WTC11 (cell line): Measurements from ENCODE around the gene RASSF8. TPM values are rescaled to one million over a fixed set of nuclear protein-coding genes. Genes with fewer than 3 reads are reported as not detected.
A peak's percentile ranks its signal among the peaks of the same experiment; 100 is the strongest.

ENCODE experiments used
- ATAC-seq: fragments of 200-7000 bp; cut with Tn5 transposase; 2 replicates; pipeline ENCODE4 v1.10.0; 2021; ENCODE audit warnings: mild to moderate bottlenecking, moderate library complexity
- CTCF ChIA-PET: fragments of 300-600 bp; sonication (Branson Sonifier 250); formaldehyde crosslinking; loops from one replicate; lab custom pipeline; 2021; ENCODE audit warnings: antibody characterized with exemption; lab: Charles Lee
- POLR2A ChIA-PET: fragments of 350-600 bp; sonication (Branson Sonifier 250); formaldehyde crosslinking; loops from one replicate; lab custom pipeline; 2021; ENCODE audit warnings: antibody characterized with exemption; lab: Charles Lee
- DNase-seq: peaks from one replicate; pipeline ENCODE4 v3.0.0; 2021; ENCODE audit warnings: low spot score
- H3K27ac Mint-ChIP-seq: 2 replicates; pipeline ENCODE4 v1.8.0; 2021; ENCODE audit warnings: mixed read lengths
- H3K27me3 Mint-ChIP-seq: 2 replicates; pipeline ENCODE4 v1.8.0; 2021; ENCODE audit warnings: low read depth, mild to moderate bottlenecking, moderate library complexity, mixed read lengths
- H3K36me3 Mint-ChIP-seq: 2 replicates; pipeline ENCODE4 v1.8.0; 2021; ENCODE audit warnings: mixed read lengths
- H3K4me1 Mint-ChIP-seq: 2 replicates; pipeline ENCODE4 v1.8.0; 2022; ENCODE audit warnings: mixed read lengths
- H3K4me3 Mint-ChIP-seq: 2 replicates; pipeline ENCODE4 v1.8.0; 2021; ENCODE audit warnings: mild to moderate bottlenecking, moderate library complexity, mixed read lengths
- H3K9me3 Mint-ChIP-seq: 2 replicates; pipeline ENCODE4 v1.8.0; 2021; ENCODE audit warnings: mixed read lengths
- CREB1 ChIP-seq: sonication (generic); formaldehyde crosslinking; IDR thresholded peaks from 2 replicates; pipeline ENCODE4 v1.8.0; 2023; ENCODE audit warnings: mild to moderate bottlenecking, missing genetic modification reagents
- CREM ChIP-seq: sonication (generic); formaldehyde crosslinking; IDR thresholded peaks from 2 replicates; pipeline ENCODE4 v1.8.1; 2022; ENCODE audit warnings: mild to moderate bottlenecking, missing genetic modification reagents, moderate library complexity
- FOXK1 ChIP-seq: sonication (generic); formaldehyde crosslinking; IDR thresholded peaks from 2 replicates; pipeline ENCODE4 v1.8.0; 2022; ENCODE audit warnings: mild to moderate bottlenecking, moderate library complexity, missing genetic modification reagents
- GRHL2 ChIP-seq: fragments of 250-450 bp; sonication (Bioruptor Pico); IDR thresholded peaks from 2 replicates; pipeline ENCODE4 v1.8.0; 2022; ENCODE audit warnings: mild to moderate bottlenecking, moderate library complexity; ENCODE audit not compliant: insufficient replicate concordance, severe bottlenecking
- MXD4 ChIP-seq: fragments of 250-450 bp; sonication (Bioruptor Pico); IDR thresholded peaks from 2 replicates; pipeline ENCODE4 v1.8.0; 2021; ENCODE audit warnings: mild to moderate bottlenecking, moderate library complexity, borderline replicate concordance
- NFE2L1 ChIP-seq: sonication (generic); formaldehyde crosslinking; IDR thresholded peaks from 2 replicates; pipeline ENCODE4 v1.8.1; 2023; ENCODE audit warnings: missing genetic modification reagents
- NR1H2 ChIP-seq: sonication (generic); formaldehyde crosslinking; IDR thresholded peaks from 2 replicates; pipeline ENCODE4 v1.9.0; 2021; ENCODE audit warnings: mild to moderate bottlenecking, moderate library complexity, missing genetic modification reagents
- RELA ChIP-seq: sonication (generic); formaldehyde crosslinking; IDR thresholded peaks from 2 replicates; pipeline ENCODE4 v1.8.1; 2022; ENCODE audit warnings: missing genetic modification reagents, mild to moderate bottlenecking, borderline replicate concordance
- SMAD4 ChIP-seq: sonication (generic); formaldehyde crosslinking; IDR thresholded peaks from 2 replicates; pipeline ENCODE4 v1.8.0; 2022; ENCODE audit warnings: mild to moderate bottlenecking, missing genetic modification reagents
- ZNF121 ChIP-seq: sonication (generic); formaldehyde crosslinking; IDR thresholded peaks from 2 replicates; pipeline ENCODE4 v1.8.0; 2023; ENCODE audit warnings: missing genetic modification reagents
- total RNA-seq: library from RNA; stranded (reverse); gene quantifications from 3 replicates; pipeline ENCODE4 v1.2.3, GENCODE V29; 2021
- TF ChIP-seq, protein P1 (sequence below): fragments of 200-600 bp; IDR thresholded peaks from 2 replicates; pipeline ENCODE4 v1.8.0; 2022; ENCODE audit warnings: antibody characterized with exemption
- TF ChIP-seq, protein P2 (sequence below): sonication (generic); formaldehyde crosslinking; conservative IDR thresholded peaks from 2 replicates; pipeline ENCODE4 v1.8.1; 2023; ENCODE audit warnings: mild to moderate bottlenecking, low read depth, missing genetic modification reagents, moderate library complexity
- TF ChIP-seq, protein P3 (sequence below): sonication (generic); formaldehyde crosslinking; IDR thresholded peaks from 2 replicates; pipeline ENCODE4 v1.8.1; 2023; ENCODE audit warnings: mild to moderate bottlenecking, missing genetic modification reagents
- TF ChIP-seq, protein P4 (sequence below): sonication (generic); formaldehyde crosslinking; IDR thresholded peaks from 2 replicates; pipeline ENCODE4 v1.8.1; 2022; ENCODE audit warnings: mild to moderate bottlenecking, moderate library complexity, missing genetic modification reagents
- TF ChIP-seq, protein P5 (sequence below): fragments of 250-450 bp; sonication (Bioruptor Pico); IDR thresholded peaks from 2 replicates; pipeline ENCODE4 v1.9.0; 2021; ENCODE audit warnings: mild to moderate bottlenecking

RASSF8 gene
- total RNA-seq, 1 experiment from 2014 or later, result 48.6 TPM

DNA sequence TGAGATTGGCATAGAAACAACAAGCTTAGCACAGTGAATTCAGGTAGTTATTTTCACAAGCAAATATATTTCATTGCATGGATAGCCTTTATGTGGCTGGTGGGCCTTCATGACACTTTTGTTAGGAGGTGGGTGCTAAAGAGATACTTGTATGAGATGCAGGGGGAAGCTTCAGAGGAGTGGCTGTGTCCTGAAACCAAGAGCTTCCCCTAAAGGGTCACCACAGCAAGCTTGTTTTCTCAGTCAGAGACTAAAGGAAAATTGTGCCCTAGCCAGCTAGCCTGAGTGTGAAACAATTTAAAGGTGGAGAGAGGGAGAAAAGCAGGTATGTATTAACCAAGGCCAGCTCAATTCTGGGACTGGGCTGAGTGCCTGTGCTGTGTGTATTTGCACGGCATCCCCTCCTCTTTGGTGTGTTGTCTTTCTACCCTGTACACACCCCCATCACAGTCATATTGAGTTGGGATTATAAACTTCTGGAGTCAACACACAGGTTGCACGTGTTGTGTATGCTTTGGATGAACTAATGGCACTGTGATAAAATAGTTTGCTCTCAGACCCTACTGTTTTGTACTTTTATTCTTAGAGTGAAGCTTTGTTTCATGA lies 79.2 kb downstream of the RASSF8 start:
- H3K4me1 Mint-ChIP-seq, result peaks cover 32% of the 10 kb centered on the region
- no peak for DNase-seq
- peak overlapping the region; percentile 85 for H3K27ac Mint-ChIP-seq
- H3K9me3 Mint-ChIP-seq, result no peaks in the 10 kb centered on the region
- no peak overlapping the region for H3K4me3 Mint-ChIP-seq
- CTCF ChIA-PET, result interaction anchor here (0.8 to 1.9 kb wide), 2 partner anchors 9 to 10 kb away, joined by 3 to 6 read pairs; no protein-coding TSS in a partner anchor
- no peak for TF ChIP-seq ZNF121
- TF ChIP-seq, protein P1, sequence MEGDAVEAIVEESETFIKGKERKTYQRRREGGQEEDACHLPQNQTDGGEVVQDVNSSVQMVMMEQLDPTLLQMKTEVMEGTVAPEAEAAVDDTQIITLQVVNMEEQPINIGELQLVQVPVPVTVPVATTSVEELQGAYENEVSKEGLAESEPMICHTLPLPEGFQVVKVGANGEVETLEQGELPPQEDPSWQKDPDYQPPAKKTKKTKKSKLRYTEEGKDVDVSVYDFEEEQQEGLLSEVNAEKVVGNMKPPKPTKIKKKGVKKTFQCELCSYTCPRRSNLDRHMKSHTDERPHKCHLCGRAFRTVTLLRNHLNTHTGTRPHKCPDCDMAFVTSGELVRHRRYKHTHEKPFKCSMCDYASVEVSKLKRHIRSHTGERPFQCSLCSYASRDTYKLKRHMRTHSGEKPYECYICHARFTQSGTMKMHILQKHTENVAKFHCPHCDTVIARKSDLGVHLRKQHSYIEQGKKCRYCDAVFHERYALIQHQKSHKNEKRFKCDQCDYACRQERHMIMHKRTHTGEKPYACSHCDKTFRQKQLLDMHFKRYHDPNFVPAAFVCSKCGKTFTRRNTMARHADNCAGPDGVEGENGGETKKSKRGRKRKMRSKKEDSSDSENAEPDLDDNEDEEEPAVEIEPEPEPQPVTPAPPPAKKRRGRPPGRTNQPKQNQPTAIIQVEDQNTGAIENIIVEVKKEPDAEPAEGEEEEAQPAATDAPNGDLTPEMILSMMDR, result no peak
- no peak for TF ChIP-seq MXD4
- TF ChIP-seq, protein P2, sequence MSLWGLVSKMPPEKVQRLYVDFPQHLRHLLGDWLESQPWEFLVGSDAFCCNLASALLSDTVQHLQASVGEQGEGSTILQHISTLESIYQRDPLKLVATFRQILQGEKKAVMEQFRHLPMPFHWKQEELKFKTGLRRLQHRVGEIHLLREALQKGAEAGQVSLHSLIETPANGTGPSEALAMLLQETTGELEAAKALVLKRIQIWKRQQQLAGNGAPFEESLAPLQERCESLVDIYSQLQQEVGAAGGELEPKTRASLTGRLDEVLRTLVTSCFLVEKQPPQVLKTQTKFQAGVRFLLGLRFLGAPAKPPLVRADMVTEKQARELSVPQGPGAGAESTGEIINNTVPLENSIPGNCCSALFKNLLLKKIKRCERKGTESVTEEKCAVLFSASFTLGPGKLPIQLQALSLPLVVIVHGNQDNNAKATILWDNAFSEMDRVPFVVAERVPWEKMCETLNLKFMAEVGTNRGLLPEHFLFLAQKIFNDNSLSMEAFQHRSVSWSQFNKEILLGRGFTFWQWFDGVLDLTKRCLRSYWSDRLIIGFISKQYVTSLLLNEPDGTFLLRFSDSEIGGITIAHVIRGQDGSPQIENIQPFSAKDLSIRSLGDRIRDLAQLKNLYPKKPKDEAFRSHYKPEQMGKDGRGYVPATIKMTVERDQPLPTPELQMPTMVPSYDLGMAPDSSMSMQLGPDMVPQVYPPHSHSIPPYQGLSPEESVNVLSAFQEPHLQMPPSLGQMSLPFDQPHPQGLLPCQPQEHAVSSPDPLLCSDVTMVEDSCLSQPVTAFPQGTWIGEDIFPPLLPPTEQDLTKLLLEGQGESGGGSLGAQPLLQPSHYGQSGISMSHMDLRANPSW, result no peak
- no peak for TF ChIP-seq FOXK1 (CRISPR knock-in tag)
- TF ChIP-seq SMAD4, result no peak
- TF ChIP-seq RELA, result no peak
- H3K36me3 Mint-ChIP-seq, result no peaks in the 10 kb centered on the region
- H3K27me3 Mint-ChIP-seq, result no peaks in the 10 kb centered on the region
- peak; percentile 56 for ATAC-seq
- POLR2A ChIA-PET, result no interaction called here

DNA sequence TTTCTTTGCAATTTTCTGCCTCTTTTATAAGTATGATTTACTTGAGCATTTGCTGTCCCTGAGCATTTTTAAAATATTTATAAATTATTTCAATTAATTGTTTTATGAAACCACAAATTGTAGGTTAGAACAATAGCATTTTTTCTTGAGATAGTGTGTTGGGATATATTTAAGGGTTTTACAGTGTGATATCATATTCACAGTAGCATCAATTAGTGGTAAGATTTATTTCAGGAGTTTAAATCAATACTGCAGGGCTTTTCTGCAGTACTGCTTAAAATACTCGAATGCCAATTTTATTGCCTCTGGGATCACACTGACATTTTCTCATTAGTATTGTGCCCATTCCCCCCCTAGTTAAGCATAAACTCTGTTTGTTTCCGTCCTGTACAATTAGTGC lies 84.2 kb downstream of the RASSF8 start:
- POLR2A ChIA-PET, result no interaction called here

More for the DNA sequence above, 84.2 kb downstream of the RASSF8 start:
- TF ChIP-seq NR1H2, result no peak
- TF ChIP-seq CREM (CRISPR knock-in tag), result no peak
- TF ChIP-seq CREB1, result no peak
- TF ChIP-seq, protein P3, sequence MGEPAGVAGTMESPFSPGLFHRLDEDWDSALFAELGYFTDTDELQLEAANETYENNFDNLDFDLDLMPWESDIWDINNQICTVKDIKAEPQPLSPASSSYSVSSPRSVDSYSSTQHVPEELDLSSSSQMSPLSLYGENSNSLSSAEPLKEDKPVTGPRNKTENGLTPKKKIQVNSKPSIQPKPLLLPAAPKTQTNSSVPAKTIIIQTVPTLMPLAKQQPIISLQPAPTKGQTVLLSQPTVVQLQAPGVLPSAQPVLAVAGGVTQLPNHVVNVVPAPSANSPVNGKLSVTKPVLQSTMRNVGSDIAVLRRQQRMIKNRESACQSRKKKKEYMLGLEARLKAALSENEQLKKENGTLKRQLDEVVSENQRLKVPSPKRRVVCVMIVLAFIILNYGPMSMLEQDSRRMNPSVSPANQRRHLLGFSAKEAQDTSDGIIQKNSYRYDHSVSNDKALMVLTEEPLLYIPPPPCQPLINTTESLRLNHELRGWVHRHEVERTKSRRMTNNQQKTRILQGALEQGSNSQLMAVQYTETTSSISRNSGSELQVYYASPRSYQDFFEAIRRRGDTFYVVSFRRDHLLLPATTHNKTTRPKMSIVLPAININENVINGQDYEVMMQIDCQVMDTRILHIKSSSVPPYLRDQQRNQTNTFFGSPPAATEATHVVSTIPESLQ (CRISPR knock-in tag), result no peak
- TF ChIP-seq GRHL2 (CRISPR knock-in tag), result no peak
- TF ChIP-seq FOXK1 (CRISPR knock-in tag), result no peak
- TF ChIP-seq, protein P4, sequence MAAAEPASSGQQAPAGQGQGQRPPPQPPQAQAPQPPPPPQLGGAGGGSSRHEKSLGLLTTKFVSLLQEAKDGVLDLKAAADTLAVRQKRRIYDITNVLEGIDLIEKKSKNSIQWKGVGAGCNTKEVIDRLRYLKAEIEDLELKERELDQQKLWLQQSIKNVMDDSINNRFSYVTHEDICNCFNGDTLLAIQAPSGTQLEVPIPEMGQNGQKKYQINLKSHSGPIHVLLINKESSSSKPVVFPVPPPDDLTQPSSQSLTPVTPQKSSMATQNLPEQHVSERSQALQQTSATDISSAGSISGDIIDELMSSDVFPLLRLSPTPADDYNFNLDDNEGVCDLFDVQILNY (CRISPR knock-in tag), result no peak
- no peak for TF ChIP-seq NFE2L1
- TF ChIP-seq, protein P5, sequence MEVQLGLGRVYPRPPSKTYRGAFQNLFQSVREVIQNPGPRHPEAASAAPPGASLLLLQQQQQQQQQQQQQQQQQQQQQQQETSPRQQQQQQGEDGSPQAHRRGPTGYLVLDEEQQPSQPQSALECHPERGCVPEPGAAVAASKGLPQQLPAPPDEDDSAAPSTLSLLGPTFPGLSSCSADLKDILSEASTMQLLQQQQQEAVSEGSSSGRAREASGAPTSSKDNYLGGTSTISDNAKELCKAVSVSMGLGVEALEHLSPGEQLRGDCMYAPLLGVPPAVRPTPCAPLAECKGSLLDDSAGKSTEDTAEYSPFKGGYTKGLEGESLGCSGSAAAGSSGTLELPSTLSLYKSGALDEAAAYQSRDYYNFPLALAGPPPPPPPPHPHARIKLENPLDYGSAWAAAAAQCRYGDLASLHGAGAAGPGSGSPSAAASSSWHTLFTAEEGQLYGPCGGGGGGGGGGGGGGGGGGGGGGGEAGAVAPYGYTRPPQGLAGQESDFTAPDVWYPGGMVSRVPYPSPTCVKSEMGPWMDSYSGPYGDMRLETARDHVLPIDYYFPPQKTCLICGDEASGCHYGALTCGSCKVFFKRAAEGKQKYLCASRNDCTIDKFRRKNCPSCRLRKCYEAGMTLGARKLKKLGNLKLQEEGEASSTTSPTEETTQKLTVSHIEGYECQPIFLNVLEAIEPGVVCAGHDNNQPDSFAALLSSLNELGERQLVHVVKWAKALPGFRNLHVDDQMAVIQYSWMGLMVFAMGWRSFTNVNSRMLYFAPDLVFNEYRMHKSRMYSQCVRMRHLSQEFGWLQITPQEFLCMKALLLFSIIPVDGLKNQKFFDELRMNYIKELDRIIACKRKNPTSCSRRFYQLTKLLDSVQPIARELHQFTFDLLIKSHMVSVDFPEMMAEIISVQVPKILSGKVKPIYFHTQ (CRISPR knock-in tag), result no peak
- TF ChIP-seq, all 79 proteins: peak for 0
- no peaks in the 10 kb centered on the region for H3K9me3 Mint-ChIP-seq
- DNase-seq (no peak), ATAC-seq (no peak)
- no peak overlapping the region for H3K4me3 Mint-ChIP-seq
- peaks cover 44% of the 10 kb centered on the region for H3K4me1 Mint-ChIP-seq
- H3K36me3 Mint-ChIP-seq, result no peaks in the 10 kb centered on the region
- 0 out of 2 replicates have a peak overlapping the region, but pooled peaks have one; percentile 0 for H3K27ac Mint-ChIP-seq
- no peaks in the 10 kb centered on the region; the same call in 1 of the 2 replicates for H3K27me3 Mint-ChIP-seq
- CTCF ChIA-PET, result no interaction called here
